Progenitor cell of endocrine pancreas (in vitro differentiated cells): Measurements from ENCODE around the gene ZSCAN18. TPM values are rescaled to one million over a fixed set of nuclear protein-coding genes. Genes with fewer than 3 reads are reported as not detected.

Source experiments
- DNase-seq: peaks from one replicate; pipeline ENCODE4 v3.0.0; 2021; ENCODE audit warnings: low spot score; ENCODE audit not compliant: unreplicated experiment
- H3K27ac Mint-ChIP-seq: 2 replicates; pipeline ENCODE4 v1.8.0; 2021; ENCODE audit warnings: mild to moderate bottlenecking, moderate library complexity, mixed read lengths
- H3K27me3 Mint-ChIP-seq: 2 replicates; pipeline ENCODE4 v1.8.0; 2021; ENCODE audit warnings: mixed read lengths
- H3K36me3 Mint-ChIP-seq: 2 replicates; pipeline ENCODE4 v1.8.0; 2022; ENCODE audit warnings: mixed read lengths; ENCODE audit not compliant: insufficient read depth
- H3K4me1 Mint-ChIP-seq: 2 replicates; pipeline ENCODE4 v1.8.0; 2021; ENCODE audit warnings: low read depth, mixed read lengths
- H3K4me3 Mint-ChIP-seq: 2 replicates; pipeline ENCODE4 v1.8.0; 2021; ENCODE audit warnings: low read depth, mild to moderate bottlenecking, moderate library complexity, mixed read lengths
- H3K9me3 Mint-ChIP-seq: 2 replicates; pipeline ENCODE4 v1.8.0; 2021; ENCODE audit warnings: low read depth, mixed read lengths
- CTCF ChIP-seq: fragments of 200-600 bp; sonication (generic); IDR thresholded peaks from one replicate; pipeline ENCODE4 v1.5.0; 2021; ENCODE audit warnings: antibody characterized with exemption, mild to moderate bottlenecking; ENCODE audit not compliant: unreplicated experiment
- total RNA-seq: library from RNA; stranded (reverse); gene quantifications from 2 replicates; pipeline ENCODE4 v1.2.1, GENCODE V29; 2021

Gene ZSCAN18
- total RNA-seq, 1 donor from 2014 or later = 118 TPM

- peaks cover 3% of the 10 kb centered on the region for H3K27me3 Mint-ChIP-seq
- H3K27ac Mint-ChIP-seq = no peak overlapping the region
- peak overlapping the region; percentile 77 for H3K4me3 Mint-ChIP-seq
These were observed 62.2 kb downstream of the ZSCAN18 start for GRCh38 chr19:58035863-58036262.

DNA sequence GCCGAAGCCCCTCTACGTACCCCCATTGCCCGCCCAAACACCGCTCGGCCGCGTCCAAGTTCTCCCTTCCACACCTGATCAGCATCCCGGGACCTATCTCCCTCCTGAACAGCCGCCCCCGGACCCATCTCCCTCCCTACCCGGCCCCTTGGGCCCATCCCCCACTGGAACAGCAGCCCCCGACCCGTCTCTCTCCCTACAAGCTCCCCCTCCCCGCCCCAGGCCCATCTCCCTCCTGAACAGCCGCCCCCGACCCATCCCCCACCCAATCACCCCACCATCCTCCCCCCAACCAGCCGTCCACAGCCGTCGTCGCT lies 63.6 kb downstream of the ZSCAN18 start:
- Mint-ChIP-seq H3K4me3 (peak overlapping the region; percentile 77), H3K9me3 (peaks cover 16% of the 10 kb centered on the region), H3K36me3 (peaks cover 14% of the 10 kb centered on the region), H3K4me1 (peaks cover 5% of the 10 kb centered on the region), H3K27ac (no peak overlapping the region), H3K27me3 (peaks cover 3% of the 10 kb centered on the region)
- DNase-seq = no peak
- TF ChIP-seq CTCF = no peak

More at GRCh38 chr19:58035863-58036262, 62.2 kb downstream of the ZSCAN18 start:
- no peak for TF ChIP-seq CTCF
- H3K4me1 Mint-ChIP-seq = peaks cover 5% of the 10 kb centered on the region
- no peak for DNase-seq
- peaks cover 16% of the 10 kb centered on the region for H3K9me3 Mint-ChIP-seq
- peaks cover 14% of the 10 kb centered on the region for H3K36me3 Mint-ChIP-seq

Other genes starting within 250 kb of the ZSCAN18 start
- 88.4 and 93.7 TPM in 2 replicates for gene ZNF587, start 248.4 kb downstream of the ZSCAN18 start, total RNA-seq
- 53.6 and 54.9 TPM in 2 replicates for gene ZNF814, start 209.2 kb downstream of the ZSCAN18 start, total RNA-seq
- gene ZNF417, start 181.6 kb downstream of the ZSCAN18 start, total RNA-seq = 25.9 and 27.2 TPM in 2 replicates
- gene ZNF418, start 162.8 kb downstream of the ZSCAN18 start, total RNA-seq = 20.5 and 21.9 TPM in 2 replicates
- 7.3 and 7.5 TPM in 2 replicates for gene ZNF256, start 150.5 kb downstream of the ZSCAN18 start, total RNA-seq
- gene C19orf18, start 123.7 kb downstream of the ZSCAN18 start, total RNA-seq = 1.6 and 1.8 TPM in 2 replicates
- 48.6 and 49.0 TPM in 2 replicates for gene ZNF606, start 95.4 kb downstream of the ZSCAN18 start, total RNA-seq
- gene ZSCAN1, start 64.2 kb downstream of the ZSCAN18 start, total RNA-seq = 4.8 and 6.7 TPM in 2 replicates
- 17.3 and 17.9 TPM in 2 replicates for gene ZNF135, start 38.9 kb downstream of the ZSCAN18 start, total RNA-seq
- 15.3 and 17.0 TPM in 2 replicates for gene ZNF329, start 52.6 kb upstream of the ZSCAN18 start, total RNA-seq
- gene ZNF274, start 84.8 kb upstream of the ZSCAN18 start, total RNA-seq = 26.1 and 29.0 TPM in 2 replicates
- 61.0 and 70.5 TPM in 2 replicates for gene ZNF544, start 130.7 kb upstream of the ZSCAN18 start, total RNA-seq
- gene ZNF8, start 180.7 kb upstream of the ZSCAN18 start, total RNA-seq = 18.1 and 18.2 TPM in 2 replicates
- 41.3 and 46.2 TPM in 2 replicates for gene ERVK3-1, start 207.1 kb upstream of the ZSCAN18 start, total RNA-seq
- 4.6 TPM in 2 replicates for gene ZSCAN22, start 228.8 kb upstream of the ZSCAN18 start, total RNA-seq